GM21825 (cell line): ENCODE results near the gene LACTB.

Experiments
- ATAC-seq: cut with Tn5 transposase; IDR thresholded peaks from one replicate; pipeline ENCODE4 v1.9.1; 2021; ENCODE audit warnings: mild to moderate bottlenecking, moderate library complexity; ENCODE audit not compliant: unreplicated experiment

LACTB gene

DNA sequence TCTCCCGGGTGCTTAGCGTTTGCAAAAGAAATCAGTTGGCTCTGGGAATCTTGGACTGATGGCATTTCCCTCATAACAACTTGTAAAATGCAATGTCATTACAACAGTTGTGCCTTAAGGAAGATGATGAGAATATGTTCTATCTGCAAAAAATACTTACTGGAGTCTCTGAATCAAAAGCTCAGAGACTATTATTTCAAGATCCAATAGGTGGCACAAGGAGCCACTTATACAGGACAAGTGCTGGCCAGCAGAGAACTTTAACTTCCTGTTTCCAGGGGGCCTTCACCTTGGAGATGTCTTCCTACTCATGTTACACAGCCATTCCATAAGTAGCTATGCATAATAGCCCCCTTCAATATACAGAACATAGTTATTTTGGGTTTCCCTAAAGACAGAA, 44.6 kb downstream of the LACTB start:
- no peak for ATAC-seq

DNA sequence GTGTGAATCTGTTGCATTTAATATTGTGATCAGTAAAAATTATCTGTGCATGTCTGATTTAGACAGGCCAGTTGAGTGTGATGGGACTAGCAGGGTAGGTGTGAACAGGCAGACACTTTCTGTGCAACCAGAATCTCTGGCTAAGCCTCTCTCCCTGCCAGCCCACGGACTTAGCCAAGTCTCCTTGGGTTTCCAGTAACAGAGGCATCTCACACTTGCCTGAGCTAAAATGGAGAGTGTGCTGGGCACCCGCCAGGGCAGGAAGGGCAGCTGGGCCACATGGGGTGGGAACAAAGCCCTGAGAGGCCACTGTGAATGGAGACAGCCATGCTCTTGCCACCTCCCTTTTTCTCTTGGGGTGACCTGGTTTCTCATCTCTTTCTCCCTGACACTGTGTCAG, 48.1 kb downstream of the LACTB start:
- ATAC-seq = no peak

DNA sequence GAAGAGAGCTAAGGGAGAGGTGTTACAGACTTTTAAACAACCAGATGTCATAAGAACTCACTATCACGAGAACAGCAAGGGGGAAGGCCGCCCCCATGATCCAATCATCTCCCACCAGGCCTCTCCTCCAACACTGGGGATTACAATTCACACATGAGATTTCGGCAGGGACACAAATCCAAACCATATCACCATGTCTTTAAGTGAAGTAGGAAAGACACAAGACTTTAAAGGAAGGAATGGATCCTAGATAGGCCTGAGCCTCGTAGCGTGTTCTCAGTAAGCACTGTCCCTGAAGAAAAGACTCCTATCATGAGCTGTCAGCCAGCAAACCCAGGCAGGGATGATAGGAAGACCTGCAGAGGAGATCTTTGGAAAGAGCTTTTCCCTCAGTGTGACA, 50.7 kb downstream of the LACTB start:
- no peak for ATAC-seq

DNA sequence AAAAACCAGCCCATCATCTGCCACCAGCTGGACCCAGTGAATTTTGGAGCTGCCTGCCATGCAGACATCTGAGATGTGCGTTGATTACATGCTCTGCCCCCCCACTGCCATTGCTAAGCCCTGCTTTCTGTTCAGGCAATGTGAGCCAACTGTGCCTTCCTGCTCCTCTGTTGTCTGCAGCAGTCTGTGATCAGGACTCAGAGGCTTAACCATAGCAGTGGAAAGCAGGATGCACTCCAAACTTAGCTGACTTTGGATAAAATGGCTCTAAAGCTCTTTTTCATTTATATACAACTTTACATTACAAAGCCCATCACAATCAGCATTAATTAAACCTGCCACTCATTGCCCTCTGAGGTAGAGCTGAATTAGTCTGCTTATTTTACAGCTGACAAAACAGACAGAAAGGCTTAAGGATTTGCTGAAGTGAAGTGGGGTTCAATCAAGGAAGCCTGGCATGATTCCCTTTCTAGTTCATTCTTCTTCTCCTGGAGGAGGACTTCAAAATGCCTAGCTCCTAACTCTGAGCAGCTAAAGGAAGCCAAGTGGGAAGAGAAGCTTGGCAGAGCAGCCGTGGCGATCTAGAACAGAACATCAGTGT, 51.3 kb downstream of the LACTB start:
- no peak for ATAC-seq

DNA sequence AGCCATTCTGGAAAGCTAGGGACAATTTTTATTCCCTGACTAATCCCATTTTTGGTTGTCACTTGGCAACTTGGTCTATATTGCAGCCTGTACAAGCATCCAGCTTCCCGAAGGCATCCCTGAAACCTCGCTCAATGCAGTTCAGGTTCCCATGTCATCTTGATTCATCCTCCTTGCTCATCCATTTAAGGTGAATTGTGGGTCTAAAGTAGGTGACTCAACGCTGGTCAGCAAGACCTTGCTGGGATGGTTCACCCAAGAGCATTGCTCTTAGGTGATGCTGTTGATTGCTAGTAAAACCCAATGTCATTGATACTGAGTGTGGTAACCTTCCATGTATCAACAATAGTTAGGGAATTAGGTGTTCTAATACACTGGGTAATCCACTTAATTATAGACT, 54.6 kb downstream of the LACTB start:
- no peak for ATAC-seq

DNA sequence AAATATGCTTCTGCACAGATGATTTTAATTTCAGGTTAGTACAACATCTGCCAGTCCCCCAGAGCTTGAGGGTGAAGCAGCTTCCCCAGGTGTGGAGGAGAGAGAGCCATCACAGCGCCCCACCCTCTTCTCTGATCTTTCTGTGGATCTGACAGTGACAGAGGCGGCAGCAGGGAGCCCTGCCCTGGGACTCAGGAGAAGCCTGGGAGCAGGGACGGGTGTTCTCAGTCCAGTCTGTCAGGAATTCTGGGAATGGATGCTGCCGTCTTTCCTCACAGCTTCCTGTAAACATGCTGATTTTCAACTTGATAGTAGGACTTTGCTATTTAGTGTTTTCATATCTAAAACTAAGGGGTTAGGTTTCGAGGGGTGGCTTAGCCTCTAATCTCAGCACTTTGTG, 56.4 kb downstream of the LACTB start:
- no peak for ATAC-seq

DNA sequence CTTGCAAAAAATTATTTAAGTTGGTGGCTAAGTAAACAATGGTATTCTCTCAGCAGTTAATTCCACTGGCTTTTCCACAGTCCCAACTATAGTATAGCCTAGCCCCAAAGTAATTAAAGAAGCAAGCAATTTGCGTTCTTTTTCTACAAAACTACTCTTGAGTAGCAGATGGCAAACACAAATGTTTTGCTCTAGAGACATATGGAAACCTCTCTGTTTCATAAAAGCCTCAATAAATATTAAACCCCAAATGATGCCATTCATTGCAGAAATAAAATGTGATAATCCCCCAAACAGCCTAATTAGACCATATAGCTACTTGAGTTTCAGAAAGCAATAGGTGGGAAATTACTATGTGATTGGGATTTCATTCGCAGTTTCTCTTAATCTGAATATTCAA, 59.1 kb downstream of the LACTB start:
- no peak for ATAC-seq

DNA sequence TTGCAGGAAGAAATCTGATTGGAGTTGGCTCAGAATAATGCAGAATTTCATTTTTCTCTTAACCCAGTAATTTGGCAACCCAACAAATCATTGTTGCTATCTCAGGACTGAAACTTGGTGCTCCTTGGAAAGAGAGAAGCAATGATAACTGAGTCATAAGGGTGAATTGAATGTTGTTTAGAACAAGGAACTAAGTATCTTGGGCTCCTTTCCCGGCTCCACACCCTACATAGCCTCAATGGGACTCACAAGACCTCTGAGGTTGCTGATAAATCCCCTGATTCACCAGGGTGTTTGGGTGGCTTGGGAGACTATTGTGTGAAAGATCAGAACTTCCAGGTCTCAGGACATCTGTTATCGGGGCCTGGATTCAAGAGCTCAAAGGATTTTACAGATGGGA, 60.0 kb downstream of the LACTB start:
- ATAC-seq = no peak

DNA sequence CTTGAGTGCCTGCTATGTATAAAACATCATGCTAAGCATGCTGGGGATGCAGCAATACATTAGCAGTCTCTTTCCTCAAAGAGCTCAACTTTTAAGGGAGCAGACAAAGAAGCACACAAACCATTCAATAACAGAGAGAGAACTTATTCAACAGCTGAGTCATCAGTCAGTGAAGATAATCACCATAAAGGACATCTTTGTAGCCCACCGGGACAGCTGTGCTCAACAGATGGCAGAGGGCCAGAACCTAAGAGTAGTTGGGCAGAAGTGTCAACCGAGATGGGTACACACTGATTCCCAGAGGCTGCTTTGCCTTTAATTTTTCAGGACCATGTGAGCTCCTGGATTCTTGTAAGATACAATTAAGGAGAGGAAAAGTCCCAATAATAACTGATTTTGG, 63.5 kb downstream of the LACTB start:
- ATAC-seq = no peak

DNA sequence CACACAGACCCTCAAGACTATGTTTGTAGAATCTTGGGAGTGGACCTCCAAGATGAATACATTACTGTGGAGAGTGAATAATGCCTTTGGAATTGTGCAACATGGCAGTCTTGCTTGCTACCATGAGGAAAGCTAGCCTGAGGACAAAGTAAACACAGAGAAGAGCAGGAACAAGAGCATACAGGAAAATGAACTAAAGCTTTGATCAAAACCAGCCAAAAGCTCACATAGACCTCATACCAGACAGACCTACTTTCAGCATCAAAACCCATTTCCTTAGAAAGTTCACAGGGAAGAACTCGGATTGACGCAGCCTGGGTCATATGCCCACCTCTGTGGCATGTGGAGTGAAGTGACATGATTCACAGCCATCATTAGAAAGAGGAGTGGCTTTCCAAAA, 64.4 kb downstream of the LACTB start:
- ATAC-seq = no peak

DNA sequence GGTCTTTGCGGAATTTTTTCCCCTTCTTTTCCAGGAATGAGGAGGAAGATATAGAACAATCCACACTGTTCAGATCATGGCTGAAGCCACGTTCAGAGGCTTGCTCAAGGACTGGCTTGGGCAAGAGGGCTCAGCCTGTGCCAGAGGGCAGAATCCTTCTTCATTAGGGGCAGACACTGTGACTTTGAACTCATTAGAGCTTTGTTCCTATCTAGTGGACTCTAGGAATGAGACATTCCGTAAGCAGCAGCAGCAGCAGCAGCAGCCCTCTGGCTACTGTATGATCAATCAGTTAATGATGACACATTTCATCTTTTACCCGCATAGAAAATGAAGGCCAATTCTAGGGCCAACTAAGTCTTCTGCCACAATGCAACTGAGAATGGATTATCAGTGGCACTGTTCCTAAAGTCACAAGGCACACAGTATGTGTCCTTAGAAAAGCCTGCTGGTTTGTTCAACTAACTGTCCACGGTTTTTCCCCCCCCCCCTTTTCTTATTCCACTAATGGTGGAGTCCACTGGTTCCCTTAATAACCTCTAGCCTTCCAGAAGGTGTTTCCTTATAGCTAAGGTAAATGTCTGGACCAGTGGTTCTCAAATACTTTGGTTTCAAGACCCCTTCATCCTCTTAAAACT, 66.0 kb downstream of the LACTB start:
- ATAC-seq = no peak

DNA sequence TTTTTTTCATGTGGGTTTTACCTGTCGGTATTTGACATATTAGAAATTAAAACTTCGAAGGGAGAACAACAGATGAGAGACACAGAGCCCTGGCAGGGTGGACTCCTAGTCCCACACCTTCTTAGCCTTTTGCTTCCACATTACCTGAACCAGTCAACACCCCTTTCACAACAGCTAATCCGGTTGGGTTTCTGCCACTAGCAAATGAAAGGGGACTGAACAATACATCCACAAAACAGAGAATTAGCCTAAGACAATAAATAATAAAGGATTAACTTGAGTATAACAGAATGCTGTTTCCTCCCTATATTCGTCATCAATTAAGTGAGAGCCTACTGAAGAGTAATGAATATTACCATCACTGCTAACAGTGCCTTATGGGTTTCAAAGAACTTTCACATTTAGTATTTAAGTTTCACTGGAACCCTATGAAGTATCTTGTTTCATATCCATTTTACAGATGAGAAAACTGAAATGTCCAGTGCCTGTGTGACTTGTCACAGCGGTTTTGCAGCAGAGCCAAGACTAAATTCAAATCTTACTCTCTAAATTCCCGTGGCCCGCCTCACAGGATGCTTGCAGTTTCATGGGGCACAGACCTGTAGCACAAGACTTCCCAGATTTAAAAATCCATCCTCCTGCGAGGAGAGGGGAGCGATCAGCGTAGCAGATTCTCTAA, 66.7 kb downstream of the LACTB start:
- no peak for ATAC-seq

DNA sequence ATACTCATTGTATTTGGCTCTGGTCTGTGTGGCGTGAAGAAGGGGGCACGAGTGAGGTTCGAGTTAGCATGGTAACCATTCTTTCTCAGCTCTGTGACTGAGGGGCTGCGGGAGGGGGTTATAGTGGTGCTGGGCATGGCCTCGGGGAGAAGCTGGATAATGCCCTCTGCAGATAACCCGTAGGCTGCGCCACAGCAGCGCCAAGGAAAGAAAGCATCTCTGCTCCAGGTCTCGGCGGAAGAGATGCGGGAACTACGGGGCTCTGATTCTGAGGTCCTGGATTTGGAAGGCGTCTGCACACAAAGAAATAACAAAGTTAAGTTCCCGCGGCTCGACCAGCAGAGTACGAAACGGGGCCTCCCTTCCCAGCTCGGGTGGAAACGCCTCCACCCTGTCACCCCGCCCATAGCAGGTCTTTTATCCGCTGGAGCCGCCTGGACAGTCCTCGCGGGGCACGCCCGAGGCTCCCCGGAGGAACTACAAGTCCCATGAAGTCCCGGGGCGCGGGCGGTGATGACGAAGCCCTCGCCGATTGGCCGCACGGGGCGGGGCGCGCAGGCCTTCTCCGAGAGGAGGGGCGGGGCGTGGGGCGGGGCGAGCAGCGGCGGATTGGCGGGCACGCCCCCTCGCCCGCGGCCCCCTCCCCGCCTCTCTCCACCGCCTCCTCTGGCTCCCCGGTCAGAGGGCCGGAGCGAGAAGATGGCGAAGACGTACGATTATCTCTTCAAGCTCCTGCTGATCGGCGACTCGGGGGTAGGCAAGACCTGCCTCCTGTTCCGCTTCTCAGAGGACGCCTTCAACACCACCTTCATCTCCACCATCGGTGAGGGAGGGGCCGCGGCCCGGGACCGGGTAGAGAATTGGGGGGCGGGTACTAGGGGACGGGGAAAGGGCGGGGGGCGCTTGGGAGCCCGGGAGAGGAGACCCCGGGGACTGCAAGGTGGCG, 67.5 kb downstream of the LACTB start, which contains the start of gene RAB8B:
Gene RAB8B, plus strand, starts transcription at position 681 of the 946 bp plus-strand sequence. Its CDS starts 19 bp downstream, at position 700.
- peak; percentile 75 for ATAC-seq

DNA sequence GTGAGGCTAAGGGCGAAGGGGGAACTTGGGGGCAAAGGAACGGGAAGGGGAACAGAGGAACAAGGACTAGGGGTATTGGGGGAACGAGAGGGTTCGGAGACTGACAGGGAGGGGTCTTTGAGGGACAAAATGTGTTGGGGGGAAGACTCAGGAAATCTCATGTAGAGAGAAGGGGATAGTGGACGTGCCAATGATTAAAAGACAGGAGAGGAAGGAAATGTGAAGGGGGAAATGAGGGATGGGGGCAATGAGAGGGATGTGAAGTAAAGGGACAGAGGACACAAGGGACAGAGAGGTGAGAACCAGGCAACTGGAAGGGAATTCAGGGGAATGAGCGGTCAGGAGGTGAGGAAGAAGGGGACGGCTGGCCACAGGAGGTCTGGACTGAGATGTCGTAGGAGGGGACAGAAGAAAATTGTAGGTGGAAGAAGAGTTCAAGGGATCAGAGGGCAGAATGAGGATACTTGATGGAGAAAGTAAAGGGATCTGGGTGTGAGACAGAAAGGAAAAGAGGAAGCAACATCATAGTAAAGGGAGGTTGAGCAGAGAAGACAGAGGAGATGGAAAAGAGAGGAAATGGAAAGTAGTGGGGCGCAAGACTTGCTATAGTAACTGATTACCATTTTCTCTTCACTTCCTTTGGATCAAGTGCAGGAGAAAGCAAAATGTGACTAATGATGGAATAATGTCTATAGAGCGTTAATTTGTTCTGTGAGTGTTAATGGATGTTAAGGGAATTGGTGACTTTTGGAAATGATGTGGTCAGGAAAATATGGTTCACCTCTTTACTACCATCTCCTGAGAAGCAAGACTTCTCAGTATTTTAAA, 68.5 kb downstream of the LACTB start:
- no peak for ATAC-seq

DNA sequence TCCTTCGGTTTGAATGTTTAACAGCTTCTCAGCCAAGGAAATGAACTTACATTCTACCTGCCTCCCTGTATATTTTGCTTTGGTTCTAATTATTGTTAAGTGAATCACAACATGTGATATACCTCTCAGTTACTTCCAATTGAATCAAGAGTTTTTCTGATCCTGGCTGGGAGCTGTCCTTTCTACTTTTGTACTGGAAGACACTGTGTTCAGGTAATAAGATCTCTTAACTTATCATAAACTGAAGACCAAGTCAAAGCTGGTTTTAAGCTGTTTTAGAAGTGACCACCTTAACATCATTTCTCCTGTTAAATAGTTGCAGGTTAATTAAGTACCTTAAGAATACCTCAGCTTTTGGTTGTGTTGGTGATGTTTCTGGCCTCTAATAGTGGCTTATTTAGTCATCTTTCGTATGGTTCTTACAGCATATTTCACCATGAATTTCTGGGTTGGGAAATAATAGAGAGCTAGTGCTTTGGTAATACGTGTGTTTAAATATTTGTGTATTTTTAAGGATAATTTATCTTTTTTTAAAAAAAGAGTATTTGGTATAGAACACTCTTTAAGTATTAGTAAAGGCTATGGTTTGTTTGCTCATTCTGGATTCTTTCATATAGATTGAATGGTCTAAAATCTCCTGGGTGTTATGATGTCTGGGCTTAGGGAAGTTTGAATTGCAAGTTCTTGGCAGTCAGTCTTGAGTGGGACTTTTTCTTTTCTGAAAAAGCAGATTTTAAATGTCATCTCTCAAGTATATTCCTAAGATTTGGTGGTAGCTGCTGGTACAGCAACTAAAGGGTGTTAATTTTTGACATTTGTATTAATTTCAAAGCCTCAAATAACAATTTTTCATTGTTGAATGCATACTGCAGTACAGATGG, 69.3 kb downstream of the LACTB start:
- no peak for ATAC-seq
